NOMO-1 (cell line): ENCODE results near the gene SERPINA6.
A peak's percentile ranks its signal among the peaks of the same experiment; 100 is the strongest.
"Not testable (repeated sequence)": the region's sequence is repeated elsewhere in the genome, so short reads cannot be mapped to it uniquely, and the experiment has no call there.

Experiments used
- DNase-seq, 2 experiments: peaks; one replicate each; lab custom pipeline; 2025; ENCODE audit not compliant: unreplicated experiment in 2 of 2; lab: John Stamatoyannopoulos, UW

The SERPINA6 gene

DNA sequence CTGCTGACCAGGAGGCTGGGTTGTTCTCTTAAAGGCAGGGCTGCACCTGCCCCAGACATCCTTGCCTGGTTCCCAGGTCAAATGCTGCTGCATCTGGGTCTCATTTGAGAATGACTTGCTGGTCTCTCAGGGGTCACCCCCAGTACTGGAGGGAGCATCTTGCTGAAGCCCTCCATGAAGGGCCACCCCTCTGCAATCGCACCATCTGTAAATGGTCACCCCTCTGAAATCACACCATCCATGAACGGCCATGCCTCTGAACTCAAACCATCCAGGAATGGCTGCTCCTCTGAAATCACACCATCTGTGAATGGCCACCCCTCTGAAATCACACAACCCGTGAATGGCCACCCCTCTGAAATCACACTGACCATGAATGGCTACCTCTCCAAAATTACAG, 7.3 kb upstream of the SERPINA6 start:
- no peak for DNase-seq

GRCh38 chr14:94329857-94330256, 6.7 kb upstream of the SERPINA6 start:
- DNase-seq = no peak

DNA sequence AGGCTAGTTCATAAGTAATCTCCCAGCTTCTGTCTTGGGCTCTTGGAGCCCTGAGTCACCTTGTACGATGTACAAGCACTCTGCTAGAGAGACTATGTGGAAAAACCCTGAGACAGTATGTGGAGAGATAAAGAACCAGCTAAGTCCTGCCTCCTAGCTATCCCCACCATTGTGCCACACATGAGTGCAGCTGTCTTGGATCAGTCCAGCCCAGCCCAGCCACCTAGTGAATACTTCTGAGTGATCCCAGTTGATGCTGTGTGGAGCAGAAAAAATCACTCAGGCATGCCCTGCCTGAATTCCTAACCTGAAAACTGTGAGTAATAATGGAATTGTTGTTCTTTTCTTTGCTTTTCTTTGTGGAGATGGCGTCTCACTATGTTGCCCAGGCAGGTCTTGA, 5.1 kb upstream of the SERPINA6 start:
- DNase-seq = no peak

DNA sequence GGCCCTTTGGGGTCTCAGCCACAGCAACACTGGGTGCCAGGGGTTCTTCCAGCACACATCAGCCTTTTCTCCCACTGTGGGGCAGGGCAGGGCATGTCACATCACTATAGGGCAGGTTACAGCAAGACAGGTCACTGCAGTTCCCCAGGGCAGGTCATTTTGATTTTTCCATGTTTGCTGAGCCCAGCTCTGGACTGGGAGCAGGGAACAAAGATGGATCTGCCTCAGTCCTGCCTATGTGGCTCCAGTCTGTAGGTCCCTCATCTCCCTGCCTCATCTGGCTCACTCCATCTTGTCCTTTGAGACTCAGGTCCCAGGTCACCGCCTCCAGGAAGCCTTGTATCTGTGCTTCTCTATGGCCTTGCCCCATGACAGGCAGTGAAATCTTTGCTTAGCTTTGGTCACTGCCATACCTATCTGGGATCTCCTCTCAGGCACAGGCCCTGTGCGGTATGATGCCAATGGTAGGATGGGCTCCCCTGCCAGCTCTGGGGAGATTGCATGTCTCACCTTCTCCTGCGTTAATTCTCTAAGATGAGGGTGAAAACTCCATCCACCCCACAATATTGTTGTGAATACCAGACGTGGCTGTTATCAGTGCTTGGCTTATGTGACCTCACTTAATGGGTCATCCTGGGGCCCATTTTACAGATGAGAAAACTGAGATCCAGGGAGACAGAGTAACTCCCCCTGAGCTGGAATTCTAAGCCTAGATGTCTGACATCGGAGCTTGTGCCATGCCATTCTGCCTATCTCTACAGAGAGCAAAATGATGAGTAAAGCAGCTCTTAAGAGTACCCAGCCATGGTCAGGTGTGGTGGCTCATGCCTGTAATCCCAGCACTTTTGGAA, 1.5 kb downstream of the SERPINA6 start:
- no peak for DNase-seq

GRCh38 chr14:94320243-94320642, 2.9 kb downstream of the SERPINA6 start:
- no peak for DNase-seq

DNA sequence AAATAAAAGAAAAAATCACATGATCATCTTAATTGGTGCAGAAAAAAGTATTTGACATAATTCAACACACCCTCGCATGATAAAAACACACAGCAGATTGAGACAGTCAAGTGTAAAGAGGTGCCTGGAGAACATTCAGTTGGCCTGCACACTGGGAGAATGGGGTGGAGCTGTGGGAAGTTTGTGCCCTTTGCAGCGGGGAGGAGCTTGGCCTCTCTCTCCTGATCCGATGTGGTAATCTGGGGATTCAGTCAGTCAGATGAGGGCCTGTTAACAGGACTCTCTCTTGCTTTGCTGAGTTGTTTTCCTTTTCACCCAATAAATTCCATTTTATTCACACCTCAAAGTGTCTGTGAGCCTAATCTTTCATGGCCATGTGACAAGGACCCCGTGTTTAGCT, 5.9 kb downstream of the SERPINA6 start:
- no peak for DNase-seq

DNA sequence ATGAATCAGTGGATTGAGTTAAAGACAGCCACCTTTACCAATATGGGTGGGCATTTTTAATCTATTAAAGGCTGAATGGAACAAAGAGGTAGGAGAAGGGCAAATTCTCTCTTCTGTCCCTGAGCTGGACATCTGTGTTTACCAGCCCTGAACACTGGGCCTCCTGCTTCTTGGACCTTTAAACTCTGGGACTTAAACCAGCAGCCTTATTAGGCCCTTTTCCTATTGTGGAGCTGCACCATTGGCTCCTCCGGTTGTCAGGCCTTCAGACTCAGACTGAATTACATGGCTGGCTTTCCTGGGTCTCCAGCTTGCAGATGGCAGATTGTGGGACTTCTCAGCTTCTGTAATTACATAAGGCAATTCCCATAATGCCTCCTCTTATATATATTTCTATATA, 6.4 kb downstream of the SERPINA6 start:
- DNase-seq = no peak

GRCh38 chr14:94314890-94315289, 8.2 kb downstream of the SERPINA6 start:
- DNase-seq = no peak

- DNase-seq = no peak
These were observed 9.0 kb downstream of the SERPINA6 start for GRCh38 chr14:94313991-94314655.

DNA sequence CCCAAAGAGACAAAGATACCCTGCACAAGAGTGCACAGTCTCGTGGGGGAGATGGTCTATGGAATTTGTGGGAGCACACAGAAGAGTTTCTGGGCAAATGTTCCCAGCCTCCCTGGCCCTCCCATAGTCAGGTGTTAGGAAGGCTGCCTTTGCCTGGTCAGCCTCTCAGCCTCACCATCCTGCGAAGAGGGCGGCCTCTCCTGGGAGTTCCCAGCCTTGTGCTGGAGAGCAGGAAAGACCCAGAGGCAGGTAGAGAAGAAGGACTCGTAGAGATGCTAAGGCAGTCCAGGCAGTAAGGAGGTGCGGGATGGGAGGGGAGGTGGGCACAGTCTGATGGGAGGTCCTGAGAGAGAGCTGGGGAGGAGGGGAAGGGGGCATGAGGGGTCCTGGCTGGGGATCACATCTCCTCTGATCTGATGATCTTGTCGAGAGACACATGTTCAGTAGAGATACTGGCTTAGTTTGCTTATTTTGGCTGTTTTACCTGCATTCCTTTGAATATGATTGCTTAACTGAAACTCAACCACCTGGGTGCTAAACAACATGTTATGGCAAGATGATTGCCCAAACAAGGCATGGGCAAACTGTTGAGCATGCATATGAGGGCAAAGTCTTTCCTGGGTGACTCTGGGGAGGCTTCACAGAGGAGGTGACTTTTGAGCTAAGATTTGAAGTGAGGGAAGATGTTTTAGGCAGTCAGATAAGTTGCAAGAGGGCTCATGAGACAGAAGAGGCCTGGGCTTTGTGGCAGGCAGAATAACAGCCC, 10.5 kb downstream of the SERPINA6 start:
- no peak for DNase-seq

GRCh38 chr14:94310248-94310647, 12.9 kb downstream of the SERPINA6 start:
- no peak for DNase-seq

- no peak for DNase-seq
These were observed 13.4 kb downstream of the SERPINA6 start for GRCh38 chr14:94309721-94310120.

DNA sequence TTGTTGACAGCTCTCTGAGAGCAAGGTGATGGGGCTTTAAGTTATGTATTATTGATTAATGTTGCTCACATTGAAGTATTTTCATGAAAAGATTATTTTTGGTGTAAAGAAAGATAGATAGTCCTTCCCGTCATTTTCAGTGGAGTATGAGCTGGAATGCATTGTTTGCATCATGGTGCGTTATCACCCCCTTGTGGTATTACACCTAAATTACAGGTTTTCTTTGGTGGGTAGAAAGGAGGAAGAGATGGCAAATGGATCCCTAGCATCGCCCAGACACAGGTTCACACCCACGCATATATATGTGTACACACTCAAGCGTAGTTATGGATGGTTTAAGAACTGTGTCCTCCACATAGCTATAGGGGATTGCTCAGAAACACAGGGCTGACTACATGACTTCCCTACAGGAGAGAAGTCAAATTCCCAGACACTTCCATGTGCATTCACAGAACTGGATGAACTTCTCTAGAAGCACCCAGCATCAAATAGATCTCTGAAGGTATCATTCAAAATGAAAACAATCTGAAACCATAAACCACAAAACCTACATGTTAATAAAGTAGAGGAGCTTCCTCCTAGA, 15.6 kb downstream of the SERPINA6 start:
- peak in 1 of 2 experiments; percentile 6 for DNase-seq

- DNase-seq = no peak
These were observed 16.8 kb downstream of the SERPINA6 start for GRCh38 chr14:94306047-94306978.

DNA sequence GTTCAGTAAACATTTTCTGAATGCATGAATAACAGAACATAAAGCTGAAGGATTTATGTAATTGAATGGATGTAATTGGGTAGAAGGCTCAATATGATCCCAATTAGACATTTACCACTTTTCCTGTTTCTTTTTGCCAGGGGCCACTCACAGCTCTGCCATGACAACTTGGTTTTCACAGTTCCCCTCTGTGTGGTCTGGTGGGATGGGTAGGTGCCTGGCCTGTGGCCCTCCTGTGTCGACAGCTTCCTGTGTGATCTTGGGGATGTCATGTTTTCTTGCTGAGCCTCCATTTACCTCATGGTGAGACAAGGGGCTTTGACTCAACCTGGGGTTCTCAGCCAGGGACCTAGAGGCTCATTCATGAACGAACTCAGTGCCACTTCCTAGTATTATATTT, 17.5 kb downstream of the SERPINA6 start:
- no peak for DNase-seq

GRCh38 chr14:94304243-94304642, 18.9 kb downstream of the SERPINA6 start:
- no peak for DNase-seq

DNA sequence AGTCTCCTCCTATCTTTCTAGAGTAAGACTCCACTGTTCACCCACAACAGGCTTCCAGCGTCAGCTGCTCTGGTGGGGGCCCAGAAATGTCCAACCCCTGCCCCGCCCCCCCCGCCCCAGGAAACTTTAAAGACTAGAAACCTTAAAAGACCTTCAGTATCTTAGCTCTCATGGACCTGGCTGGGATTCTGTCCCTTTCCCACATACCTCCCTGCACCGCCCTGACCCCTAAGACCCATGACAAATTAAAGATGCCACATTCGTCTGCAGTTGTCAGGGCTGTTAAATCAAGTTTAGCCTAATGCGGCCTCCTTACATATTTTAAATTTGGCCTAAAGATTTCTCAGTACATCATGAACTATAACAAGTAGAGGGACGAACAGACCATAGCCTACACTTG, 20.0 kb downstream of the SERPINA6 start:
- no peak for DNase-seq

- no peak for DNase-seq
These were observed 25.0 kb downstream of the SERPINA6 start for GRCh38 chr14:94298130-94298529.

DNA sequence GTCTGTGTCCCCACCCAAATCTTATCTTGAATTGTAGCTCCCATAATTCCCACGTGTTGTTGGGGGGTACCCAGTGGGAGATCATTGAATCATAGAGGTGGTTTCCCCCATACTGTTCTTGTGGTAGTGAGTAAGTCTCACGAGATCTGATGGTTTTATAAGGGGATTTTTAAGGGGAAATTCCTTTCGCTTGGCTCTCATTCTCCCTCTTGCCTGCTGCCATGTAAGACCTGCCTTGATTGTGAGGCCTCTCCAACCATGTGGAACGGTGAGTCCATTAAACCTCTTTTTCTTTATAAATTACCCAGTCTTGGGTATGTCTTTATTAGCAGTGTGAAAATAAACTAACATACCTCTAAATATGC, 27.0 kb downstream of the SERPINA6 start:
- not testable (repeated sequence) for DNase-seq
